H1 (cell line): ENCODE results near the gene TMEM235. TPM values are rescaled to one million over a fixed set of nuclear protein-coding genes. Genes with fewer than 3 reads are reported as not detected.
A peak's percentile ranks its signal among the peaks of the same experiment; 100 is the strongest.

Source experiments
- CTCF ChIA-PET: fragments of 300-600 bp; sonication (Branson Sonifier 250); formaldehyde crosslinking; loops from one replicate; lab custom pipeline; 2021; ENCODE audit not compliant: partially characterized antibody; lab: Charles Lee
- POLR2A ChIA-PET: fragments of 300-600 bp; sonication (Branson Sonifier 250); formaldehyde crosslinking; loops from one replicate; lab custom pipeline; 2021; ENCODE audit warnings: inconsistent platforms; ENCODE audit not compliant: partially characterized antibody; lab: Charles Lee
- DNase-seq, 2 experiments: peaks; one replicate each; pipeline versions ENCODE4 v3.0.0 to v3.0.0-alpha.2; 2010 to 2022; ENCODE audit warnings: low spot score in 2 of 2, low read depth in 1 of 2, mixed read lengths in 1 of 2
- FAIRE-seq: peaks from 2 replicates; lab custom pipeline; 2011; peaks lifted over from hg19 to GRCh38; lab: Jason Lieb, UNC
- H2AFZ ChIP-seq: 2 replicates; pipeline ENCODE4 v1.8.1; 2012; ENCODE audit warnings: low read length, inconsistent platforms
- H2AK5ac ChIP-seq: 2 replicates; pipeline ENCODE4 v1.6.1; 2013; ENCODE audit warnings: low read depth, low read length
- H2BK120ac ChIP-seq: replicated peaks from 2 replicates; pipeline ENCODE3; 2013; ENCODE audit warnings: low read depth, low read length, inconsistent platforms
- H2BK12ac ChIP-seq: 2 replicates; pipeline ENCODE4 v1.6.1; 2013; ENCODE audit warnings: low read depth, low read length
- H2BK15ac ChIP-seq: 2 replicates; pipeline ENCODE4 v1.6.1; 2013; ENCODE audit warnings: low read length
- H2BK20ac ChIP-seq: 2 replicates; pipeline ENCODE4 v1.6.1; 2013; ENCODE audit warnings: low read length
- H2BK5ac ChIP-seq: 2 replicates; pipeline ENCODE4 v1.6.1; 2013; ENCODE audit warnings: low read depth, low read length
- H3K14ac ChIP-seq: 2 replicates; pipeline ENCODE4 v1.6.1; 2013; ENCODE audit warnings: inconsistent platforms; ENCODE audit not compliant: insufficient read length
- H3K18ac ChIP-seq: 2 replicates; pipeline ENCODE4 v1.6.1; 2013; ENCODE audit warnings: low read length; ENCODE audit errors: extremely low read depth
- H3K23ac ChIP-seq: 2 replicates; pipeline ENCODE4 v1.6.1; 2013; ENCODE audit warnings: inconsistent platforms; ENCODE audit not compliant: insufficient read length
- H3K23me2 ChIP-seq: 2 replicates; pipeline ENCODE4 v1.6.1; 2013; ENCODE audit warnings: low read depth, low read length
- H3K27ac ChIP-seq: 2 replicates; pipeline ENCODE4 v1.6.1; 2011; ENCODE audit warnings: low read depth, low read length, inconsistent platforms
- H3K27me3 ChIP-seq, 4 experiments: replicated peaks in 1 of 4; 1 replicate in 1 of 4; 2 replicates in 3 of 4; pipeline versions ENCODE4 v1.6.1 to v1.8.1; 2011 to 2013; ENCODE audit warnings: low read length in 3 of 4, mild to moderate bottlenecking in 3 of 4, inconsistent platforms in 2 of 4, mixed read lengths in 2 of 4, moderate library complexity in 1 of 4; ENCODE audit not compliant: control insufficient read depth in 3 of 4, insufficient read depth in 3 of 4; ENCODE audit errors: extremely low read depth in 1 of 4
- H3K36me3 ChIP-seq, 4 experiments: 2 replicates each; pipeline versions ENCODE4 v1.6.1 to v1.8.1; 2011 to 2013; ENCODE audit warnings: mild to moderate bottlenecking in 4 of 4, low read length in 3 of 4, moderate library complexity in 2 of 4, control low read depth in 1 of 4, inconsistent platforms in 1 of 4; ENCODE audit not compliant: insufficient read depth in 4 of 4, control insufficient read depth in 2 of 4
- H3K4ac ChIP-seq: replicated peaks from 2 replicates; pipeline ENCODE3; 2013; ENCODE audit warnings: low read length, low read depth, mixed read lengths, inconsistent platforms; ENCODE audit not compliant: insufficient read length
- H3K4me1 ChIP-seq, 4 experiments: replicated peaks in 1 of 4; 1 replicate in 1 of 4; 2 replicates in 3 of 4; pipeline versions ENCODE4 v1.6.1 to v1.8.1; 2011 to 2013; ENCODE audit warnings: low read length in 3 of 4, inconsistent platforms in 2 of 4, mixed read lengths in 1 of 4; ENCODE audit not compliant: insufficient read depth in 4 of 4, control insufficient read depth in 3 of 4
- H3K4me2 ChIP-seq, 2 experiments: 2 replicates each; pipeline versions ENCODE4 v1.6.1 to v1.8.1; 2011 to 2013; ENCODE audit warnings: low read depth in 2 of 2, low read length in 2 of 2, control low read depth in 1 of 2, inconsistent platforms in 1 of 2, mild to moderate bottlenecking in 1 of 2; ENCODE audit not compliant: insufficient read depth in 1 of 2
- H3K4me3 ChIP-seq, 4 experiments: fragments of 200-600, 300-600 bp in 1 of 4; sonication (generic), shearing (Covaris generic), sonication (Bioruptor Twin) in 1 of 4; 2 replicates each; pipeline versions ENCODE4 v1.5.1 to v1.8.1; 2011 to 2016; ENCODE audit warnings: low read length in 4 of 4, low read depth in 3 of 4, control low read depth in 2 of 4, inconsistent platforms in 2 of 4, mild to moderate bottlenecking in 2 of 4, mixed read lengths in 1 of 4, moderate library complexity in 1 of 4; ENCODE audit not compliant: insufficient read depth in 2 of 4; ENCODE audit errors: extremely low read depth in 1 of 4
- H3K56ac ChIP-seq: replicated peaks from 2 replicates; pipeline ENCODE3; 2013; ENCODE audit warnings: low read depth, mild to moderate bottlenecking, mixed read lengths, low read length, inconsistent platforms; ENCODE audit not compliant: insufficient read length
- H3K79me1 ChIP-seq: 2 replicates; pipeline ENCODE4 v1.6.1; 2013; ENCODE audit warnings: low read depth, low read length, control low read depth
- H3K79me2 ChIP-seq, 2 experiments: 2 replicates each; pipeline versions ENCODE4 v1.6.1 to v1.8.1; 2012 to 2013; ENCODE audit warnings: low read length in 2 of 2, mild to moderate bottlenecking in 2 of 2, inconsistent platforms in 1 of 2; ENCODE audit not compliant: insufficient read depth in 2 of 2, control insufficient read depth in 1 of 2
- H3K9ac ChIP-seq, 4 experiments: replicated peaks in 1 of 4; 1 replicate in 1 of 4; 2 replicates in 3 of 4; pipeline versions ENCODE4 v1.6.1 to v1.8.1; 2011 to 2013; ENCODE audit warnings: low read depth in 3 of 4, low read length in 3 of 4, control low read depth in 2 of 4, mild to moderate bottlenecking in 2 of 4, moderate library complexity in 2 of 4, inconsistent platforms in 1 of 4; ENCODE audit errors: extremely low read depth in 1 of 4
- H3K9me3 ChIP-seq, 2 experiments: 2 replicates each; pipeline versions ENCODE4 v1.6.1 to v1.8.1; 2012 to 2013; ENCODE audit warnings: mild to moderate bottlenecking in 2 of 2, moderate library complexity in 2 of 2, control low read depth in 1 of 2, inconsistent platforms in 1 of 2, low read depth in 1 of 2, low read length in 1 of 2, mixed read lengths in 1 of 2; ENCODE audit not compliant: insufficient read depth in 2 of 2
- H4K20me1 ChIP-seq, 2 experiments: replicated peaks in 1 of 2; 2 replicates each; pipeline versions ENCODE3 to v1.8.1; 2011 to 2013; ENCODE audit warnings: inconsistent platforms in 2 of 2, low read length in 2 of 2, mild to moderate bottlenecking in 1 of 2; ENCODE audit not compliant: insufficient read depth in 2 of 2, control insufficient read depth in 1 of 2
- H4K5ac ChIP-seq: 2 replicates; pipeline ENCODE4 v1.6.1; 2013; ENCODE audit warnings: low read length, low read depth, mixed read lengths, inconsistent platforms; ENCODE audit not compliant: insufficient read length
- H4K8ac ChIP-seq: 2 replicates; pipeline ENCODE4 v1.8.0; 2013; ENCODE audit warnings: mild to moderate bottlenecking, moderate library complexity, low read length, inconsistent platforms; ENCODE audit not compliant: insufficient read depth; ENCODE audit errors: extremely low read depth
- H4K91ac ChIP-seq: replicated peaks from 2 replicates; pipeline ENCODE3; 2013; ENCODE audit warnings: low read length, mixed read lengths, inconsistent platforms; ENCODE audit not compliant: insufficient read length
- SAP30 ChIP-seq: fragments of 300-600 bp; sonication (generic); IDR thresholded peaks from 2 replicates; pipeline ENCODE4 v1.7.1; 2012; ENCODE audit warnings: low read length, moderate library complexity, mild to moderate bottlenecking, inconsistent platforms; ENCODE audit not compliant: insufficient read depth, insufficient replicate concordance
- YY1 ChIP-seq: IDR thresholded peaks from 2 replicates; pipeline ENCODE4 v1.6.1; 2011; ENCODE audit warnings: low read depth, mild to moderate bottlenecking, low read length
- WGBS, 2 experiments: shearing (Covaris generic) in 1 of 2; methylation state at CpG; one replicate each; pipeline versions ENCODE4 v1.1.6 to v1.1.7; 2013 to 2015; ENCODE audit warnings: low lambda C conversion rate in 2 of 2, mixed read lengths in 2 of 2, inconsistent platforms in 1 of 2, low coverage in 1 of 2, missing lambda C conversion rate in 1 of 2; ENCODE audit not compliant: insufficient replicate concordance in 2 of 2, insufficient coverage in 1 of 2, insufficient read length in 1 of 2; ENCODE audit errors: extremely low coverage in 1 of 2, missing lambda C conversion rate in 1 of 2; 5-methylcytosine and 5-hydroxymethylcytosine counted together
- polyA plus RNA-seq, 7 experiments: library from polyadenylated mRNA; depleted of rRNA in 3 of 7; stranded (reverse) in 5 of 7; unstranded in 2 of 7; fragments of >200 nt in 5 of 7; fragments of 200-250 nt in 2 of 7; gene quantifications; 1 replicate in 5 of 7; 2 replicates in 1 of 7; 4 replicates in 1 of 7; pipeline versions ENCODE4 v1.2.1 to v1.2.3, GENCODE V29; 2011 to 2013; ENCODE audit warnings: missing spikeins in 2 of 7, mixed read lengths in 2 of 7
- total RNA-seq: library from RNA; stranded (reverse); fragmentation: NEBNext Ultra II Directional; extraction: Animal tissue kit (Norgen Biotek cat#: 25700); gene quantifications from 2 replicates; pipeline ENCODE4 v1.2.1, GENCODE V29; 2021

The TMEM235 gene
- total and polyA plus RNA-seq, 2 of the 8 experiments (the other 6 are each of a cell fraction or from before 2014, with no cell fraction given) = 0.05 to 0.15 TPM

- no peak overlapping the region for H2BK120ac ChIP-seq
- H3K23me2 ChIP-seq = peaks cover 4% of the 10 kb centered on the region
- DNase-seq (no peak), FAIRE-seq (no peak)
- H4K8ac ChIP-seq = peak overlapping the region; percentile 28; the same call in 1 of the 2 replicates
- H3K27me3 ChIP-seq = no peaks in the 10 kb centered on the region; a peak in 1 of 7 replicates
- no peak overlapping the region for H3K14ac ChIP-seq
- no peak overlapping the region for H2BK15ac ChIP-seq
- peaks cover 0 to 42% of the 10 kb centered on the region in 2 experiments; a peak in 3 of 4 replicates for H3K79me2 ChIP-seq
- peak overlapping the region; percentile 71 to 85 (median 80) for H3K4me3 ChIP-seq
- peak overlapping the region; percentile 29; the same call in 1 of the 2 replicates for H2BK12ac ChIP-seq
- H3K23ac ChIP-seq = no peak overlapping the region
- ChIA-PET CTCF (interaction anchor here (1.0 to 6.9 kb wide), 15 partner anchors 10 to 59 kb away, joined by 3 to 76 read pairs (median 6); partner anchors contain the start of genes BIRC5 and TMC6), POLR2A (interaction anchor here (0.5 to 7.3 kb wide), 39 partner anchors 11 to 1216 kb away, joined by 3 to 131 read pairs (median 5); partner anchors contain the start of genes BIRC5, TMC6 and TMC8)
- H3K9ac ChIP-seq = peak overlapping the region in 3 of 4 experiments; percentile 56 to 79 (median 65); a peak in 3 of 7 replicates
- H2AK5ac ChIP-seq = no peak overlapping the region
- no peak overlapping the region for H2AFZ ChIP-seq
- peaks cover 17 to 44% (median 32%) of the 10 kb centered on the region in 4 experiments for H3K36me3 ChIP-seq
- no peak overlapping the region for H4K91ac ChIP-seq
- TF ChIP-seq YY1 (no peak), SAP30 (peak; percentile 73)
- H4K5ac ChIP-seq = no peak overlapping the region
- H3K79me1 ChIP-seq = peaks cover 12% of the 10 kb centered on the region
- peaks cover 0 to 13% (median 5%) of the 10 kb centered on the region in 4 experiments; a peak in 6 of 7 replicates for H3K4me1 ChIP-seq
- WGBS, 2 experiments = 60% methylated on average over 10 of the region's 10 CpGs; no CpG with 5 or more reads in 1 of the 2 experiments
- no peak overlapping the region for H2BK5ac ChIP-seq
- H3K27ac ChIP-seq = no peak overlapping the region
- peak overlapping the region; percentile 80 to 84 for H3K4me2 ChIP-seq
- no peak overlapping the region for H3K56ac ChIP-seq
- H2BK20ac ChIP-seq = no peak overlapping the region
- no peak overlapping the region; the same call in 1 of the 2 replicates for H3K18ac ChIP-seq
- H4K20me1 ChIP-seq = peaks cover 10 to 11% of the 10 kb centered on the region in 2 experiments
- no peaks in the 10 kb centered on the region for H3K9me3 ChIP-seq
- H3K4ac ChIP-seq = no peak overlapping the region
Measured at GRCh38 chr17:78185981-78186691, 45.3 kb upstream of the TMEM235 start.
